ENCODE measurements around the gene ASCC1. TPM values are rescaled to one million over a fixed set of nuclear protein-coding genes. Genes with fewer than 3 reads are reported as not detected.

Gene ASCC1
- polyA plus RNA-seq, 4 donors, result 40.8 to 49.2 (median 47.8) TPM

DNA sequence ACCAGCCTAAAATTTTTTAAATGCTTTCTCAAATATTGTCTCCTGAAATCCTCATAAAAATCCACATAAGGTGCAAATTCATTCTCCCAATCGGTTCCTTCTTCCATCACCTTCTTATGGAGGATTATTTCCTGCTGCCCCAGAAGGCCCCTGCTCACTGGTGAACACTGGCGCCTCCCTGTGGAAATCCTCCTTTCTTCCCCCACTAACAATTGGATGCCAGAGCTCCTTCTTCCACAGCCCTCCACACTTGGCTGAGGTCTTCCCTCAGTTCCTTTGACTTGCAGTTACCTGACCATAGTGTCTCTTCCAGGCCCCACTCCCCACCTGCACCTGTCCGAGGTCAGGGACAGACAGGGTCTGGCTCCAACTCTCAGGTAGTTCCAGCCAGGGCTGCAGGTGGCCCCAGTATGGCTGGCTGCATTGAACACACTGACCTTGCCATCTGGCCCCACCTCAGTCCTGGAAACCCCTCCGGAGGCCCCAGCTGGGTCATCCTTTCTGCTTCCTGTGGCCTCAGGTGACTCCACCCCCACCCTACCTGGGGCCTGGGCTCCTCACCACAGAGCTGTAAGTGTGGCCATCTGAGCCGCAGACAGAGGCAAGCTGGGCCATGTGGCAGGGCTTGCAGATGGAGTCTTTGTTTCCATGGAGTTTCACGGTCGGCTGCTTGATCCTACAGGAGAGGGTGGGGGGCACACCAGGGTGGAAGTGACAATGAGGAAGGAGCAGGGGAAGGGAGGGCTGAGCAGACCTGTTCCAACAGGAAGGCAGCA, 146.1 kb downstream of the ASCC1 start:
- no peak for DNase-seq (ENCODE audit: low read depth in 4 of 4, low spot score in 3 of 4)

DNA sequence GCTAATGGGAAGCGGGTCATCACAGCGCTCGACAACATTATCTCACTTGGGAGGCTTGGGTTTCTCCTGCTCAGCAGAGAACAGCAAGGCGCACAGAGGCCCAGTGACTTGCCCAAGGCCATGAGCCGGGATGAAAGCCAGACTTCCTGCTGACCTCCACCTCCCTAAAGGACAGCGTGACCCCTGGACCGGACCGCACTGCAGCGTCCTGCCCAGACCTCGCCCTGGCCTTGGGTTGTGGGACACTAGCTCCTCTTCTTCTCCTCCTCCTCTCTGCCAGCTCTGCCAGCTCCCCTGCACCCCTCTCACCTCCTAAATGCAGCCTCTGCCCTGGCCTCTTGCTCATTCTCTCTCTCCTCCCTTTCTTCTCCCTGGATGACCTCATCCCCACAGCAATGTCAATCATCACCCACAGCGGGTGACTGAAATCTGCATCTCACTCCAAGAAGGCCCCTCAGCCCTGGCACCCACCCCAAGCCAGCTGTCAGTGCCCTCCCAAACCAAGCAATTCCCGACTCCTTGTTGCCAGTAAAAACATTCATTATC, 147.1 kb downstream of the ASCC1 start:
- no peak for DNase-seq (ENCODE audit: low read depth in 4 of 4, low spot score in 3 of 4)

DNA sequence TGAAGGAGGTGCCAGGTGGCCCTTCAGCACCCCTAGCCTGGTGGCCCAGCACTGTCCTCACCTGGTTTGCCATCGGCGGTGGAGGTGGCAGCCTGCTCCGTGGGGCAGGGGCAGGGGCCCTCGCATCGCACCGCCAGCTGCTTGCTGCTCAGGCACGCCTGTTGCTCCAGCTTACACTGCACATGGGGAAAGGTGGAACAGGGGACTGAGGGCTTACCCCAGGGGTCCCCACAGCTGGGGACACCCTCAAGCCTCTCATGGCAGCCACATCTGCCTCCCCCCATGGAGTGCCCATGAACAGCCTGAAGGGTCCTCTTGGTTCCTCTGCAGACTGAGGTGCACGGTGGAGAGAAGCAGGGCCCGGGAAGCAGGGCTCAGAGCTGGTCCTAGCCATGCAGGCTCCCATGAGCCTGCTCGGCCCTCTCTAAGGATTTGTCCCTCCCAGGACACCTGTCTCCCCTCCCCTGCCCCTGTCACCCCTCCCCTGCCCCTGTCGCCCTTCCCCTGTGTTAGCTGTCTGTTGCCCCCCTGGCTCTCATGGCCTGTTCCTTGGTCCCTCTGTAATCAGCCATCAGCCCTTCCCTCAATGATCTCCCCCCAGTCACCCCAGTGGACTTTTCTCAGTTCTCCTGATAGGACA, 147.8 kb downstream of the ASCC1 start:
- DNase-seq (ENCODE audit: low read depth in 4 of 4, low spot score in 3 of 4), result no peak

DNA sequence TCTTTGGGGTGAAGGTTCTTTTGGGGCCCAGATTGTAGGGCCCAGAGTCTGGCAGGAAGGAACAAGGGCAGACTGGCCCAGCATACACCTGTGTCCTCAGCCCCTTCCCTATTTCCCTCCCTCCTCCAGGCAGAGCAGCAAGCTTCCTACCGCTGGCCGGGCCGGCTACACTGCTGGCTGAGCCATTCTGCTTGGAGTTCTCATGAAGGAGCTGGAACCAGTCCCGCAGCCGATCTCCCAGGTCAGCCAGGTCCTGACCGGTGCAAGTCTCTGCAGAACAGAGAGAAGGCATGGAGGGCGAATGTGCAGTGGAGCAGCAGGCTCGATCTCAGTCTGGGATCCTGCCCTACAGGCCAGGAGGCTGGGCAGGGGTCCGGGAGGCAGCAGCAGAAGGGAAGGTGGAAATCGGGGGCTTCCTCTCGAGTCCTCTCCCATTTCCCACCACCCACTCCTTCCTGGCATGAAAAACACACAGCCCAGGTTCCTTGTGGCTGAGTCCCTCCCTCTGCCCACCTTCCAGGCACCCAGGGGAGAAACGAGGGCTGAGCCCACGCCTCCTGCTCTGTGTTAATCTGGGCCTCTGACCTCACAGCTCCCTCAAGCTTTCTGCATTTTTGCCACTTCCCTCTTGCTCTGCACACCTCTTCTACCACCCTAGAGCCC, 148.5 kb downstream of the ASCC1 start:
- DNase-seq (ENCODE audit: low read depth in 4 of 4, low spot score in 3 of 4), result no peak

DNA sequence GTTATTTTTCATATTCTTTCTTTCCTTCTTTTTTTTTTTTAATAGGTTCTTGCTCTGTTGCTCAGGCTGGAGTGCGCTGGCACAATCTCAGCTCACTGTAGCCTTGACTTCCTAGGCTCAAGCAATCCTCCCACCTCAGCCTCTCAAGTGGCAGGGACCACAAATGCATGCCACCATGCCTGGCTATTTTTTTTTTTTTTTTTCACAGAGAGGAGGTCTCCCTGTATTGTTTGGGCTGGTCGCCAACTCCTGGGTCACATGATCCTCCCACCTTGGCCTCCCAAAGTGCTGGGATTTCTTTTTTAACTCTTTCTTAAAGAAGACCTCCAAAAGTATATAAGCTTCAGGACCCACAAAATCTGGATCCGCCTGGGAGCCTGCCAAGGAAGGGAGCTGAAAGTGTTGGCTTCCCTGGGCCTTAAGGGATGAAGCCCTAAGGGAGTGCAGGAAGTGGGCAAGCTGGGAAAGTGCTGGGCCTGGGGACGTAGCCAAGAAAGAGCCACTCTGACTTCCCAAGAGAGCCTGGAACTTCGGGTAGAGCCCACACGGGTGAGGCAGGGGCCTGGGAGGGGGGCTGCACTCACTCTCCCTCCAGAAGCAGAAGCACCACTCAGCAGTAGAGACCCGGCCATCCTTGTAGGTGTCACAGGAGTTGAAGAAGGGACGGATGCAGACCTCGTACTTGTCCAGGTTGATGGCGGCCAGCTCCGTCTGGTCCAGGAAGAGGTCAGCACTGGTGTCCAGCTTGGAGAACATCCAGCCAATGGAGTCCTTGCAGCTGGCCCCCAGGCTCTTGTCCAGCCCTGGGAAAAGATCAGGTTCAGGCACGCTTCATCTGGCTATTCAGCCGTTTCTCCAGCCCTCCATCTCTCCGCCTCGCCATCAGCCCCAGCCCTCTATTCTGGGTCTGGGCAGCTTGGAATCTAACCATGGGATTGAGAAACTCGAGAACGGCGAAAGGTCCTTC, 149.5 kb downstream of the ASCC1 start:
- DNase-seq (ENCODE audit: low read depth in 4 of 4, low spot score in 3 of 4), result no peak

DNA sequence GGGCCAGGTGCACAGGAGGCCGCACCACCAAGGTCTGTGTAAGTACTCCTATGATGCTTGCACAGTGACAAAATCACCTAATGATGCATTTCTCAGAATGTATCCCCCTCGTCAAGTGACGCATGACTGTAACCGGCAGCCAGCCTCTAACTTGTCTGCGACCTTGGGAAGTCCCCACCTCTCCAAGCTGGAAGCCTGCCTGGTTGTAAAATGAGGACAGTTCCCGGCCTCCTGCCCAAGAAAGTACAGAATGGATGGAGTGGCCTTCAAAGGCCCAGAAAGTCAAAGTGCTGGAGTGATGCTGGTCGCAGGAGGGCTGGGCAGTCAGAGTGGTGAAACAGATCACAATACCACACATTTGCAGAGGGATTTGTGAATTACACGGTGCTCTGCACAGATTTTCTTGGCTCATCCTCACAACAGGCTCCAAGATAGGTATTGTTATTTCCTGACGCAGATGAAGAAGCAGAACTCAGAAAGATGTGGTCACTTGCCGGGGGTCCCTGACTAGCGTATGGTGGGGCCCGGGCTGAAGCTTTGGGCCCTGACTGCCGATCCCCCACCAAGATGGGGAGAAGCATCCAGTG, 150.5 kb downstream of the ASCC1 start:
- no peak for DNase-seq (ENCODE audit: low read depth in 4 of 4, low spot score in 3 of 4)

DNA sequence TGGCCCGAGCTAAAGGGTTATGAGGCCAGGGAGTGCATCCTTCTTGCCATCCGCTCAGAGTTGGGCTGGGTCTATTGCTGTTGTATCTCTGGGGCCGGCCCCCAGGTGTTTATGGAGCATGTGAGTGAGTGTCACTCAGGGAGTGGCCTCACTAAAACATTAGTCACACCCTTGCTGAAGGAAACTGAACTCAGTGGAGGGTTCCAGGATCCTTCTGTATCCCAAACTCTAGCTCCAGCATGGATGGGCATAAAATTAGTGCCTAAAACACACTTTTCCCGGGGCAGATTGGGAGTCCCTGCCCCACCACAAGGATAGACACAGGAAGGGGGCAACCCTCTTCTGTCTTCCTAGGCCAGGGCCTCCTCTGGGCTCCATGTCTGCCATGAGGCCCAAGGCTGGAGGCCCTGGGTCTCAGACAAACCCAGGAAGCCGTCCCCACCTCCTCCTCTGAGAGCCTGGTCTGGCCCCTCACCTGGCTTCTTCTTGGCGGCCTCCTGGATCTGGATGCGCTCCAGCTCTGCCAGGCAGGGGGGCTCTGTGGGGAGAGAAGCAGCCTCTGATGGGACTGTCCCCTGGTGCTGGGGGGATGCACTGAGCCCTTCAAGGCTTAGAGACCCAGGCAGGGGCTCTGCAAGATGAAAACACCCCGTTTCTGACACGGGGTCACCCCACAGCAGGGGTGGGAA, 152.2 kb downstream of the ASCC1 start:
- DNase-seq (ENCODE audit: low read depth in 4 of 4, low spot score in 3 of 4), result no peak

DNA sequence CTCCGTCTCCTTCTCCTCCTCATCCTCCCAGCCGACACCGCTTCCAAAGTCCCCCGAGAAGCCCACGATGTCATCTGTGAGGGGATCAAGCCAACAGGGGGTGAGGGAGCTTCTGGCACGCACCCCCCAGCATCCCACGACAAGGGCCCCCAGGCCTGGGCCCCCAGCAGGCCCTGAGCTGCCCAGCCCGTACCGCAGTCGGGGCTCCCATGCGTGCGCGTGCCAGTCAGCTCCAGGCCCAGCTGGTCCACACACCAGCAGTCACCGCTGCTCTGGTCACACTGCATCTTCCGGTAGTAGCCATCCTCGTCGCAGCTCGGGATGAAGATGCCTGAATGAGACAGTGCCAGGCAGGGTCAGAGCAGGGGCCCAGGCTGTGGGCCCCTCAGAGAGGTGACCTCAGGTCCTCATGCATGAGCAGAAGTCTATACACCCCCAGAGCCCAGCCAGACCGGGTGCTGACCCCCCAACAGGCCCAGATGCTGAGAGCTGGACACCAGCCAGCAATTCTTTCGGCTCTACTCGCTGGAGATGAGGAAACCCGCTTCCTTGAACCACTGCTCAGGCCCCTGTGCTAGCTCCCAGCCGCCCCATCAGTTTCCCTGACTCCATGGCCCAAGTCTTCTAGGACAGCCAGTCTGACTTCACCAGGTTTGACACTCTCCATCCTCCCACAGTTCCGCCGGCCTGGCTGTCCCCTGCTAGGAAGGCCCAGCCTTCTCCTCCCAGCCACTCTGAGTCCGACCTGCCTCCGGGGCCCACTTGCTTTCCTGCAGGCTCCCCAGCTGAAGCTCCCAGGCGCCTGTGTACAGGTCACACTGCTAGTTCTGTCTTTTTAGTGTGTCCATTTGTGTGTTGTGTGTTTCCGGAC, 153.0 kb downstream of the ASCC1 start:
- DNase-seq (ENCODE audit: low read depth in 4 of 4, low spot score in 3 of 4), result no peak

DNA sequence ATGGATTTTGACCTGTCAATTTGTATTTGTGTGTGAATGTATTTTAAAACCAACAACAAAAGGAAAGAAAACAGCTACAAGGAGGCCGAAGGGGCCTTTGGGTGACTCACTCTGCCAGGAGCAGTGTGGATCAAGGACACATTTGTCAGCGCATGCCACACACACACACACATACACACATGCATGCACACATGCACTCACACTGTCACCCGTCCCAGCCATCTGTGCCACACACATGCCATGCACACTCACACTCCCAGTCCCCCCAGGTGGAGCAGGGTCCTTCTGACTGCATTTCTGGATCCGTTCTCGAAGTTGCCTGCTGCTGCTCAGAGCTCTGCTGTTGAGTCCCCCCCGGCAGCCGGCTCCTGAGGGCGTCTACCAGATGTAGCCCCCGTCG, 153.7 kb downstream of the ASCC1 start:
- no peak for DNase-seq (ENCODE audit: low read depth in 4 of 4, low spot score in 3 of 4)

DNA sequence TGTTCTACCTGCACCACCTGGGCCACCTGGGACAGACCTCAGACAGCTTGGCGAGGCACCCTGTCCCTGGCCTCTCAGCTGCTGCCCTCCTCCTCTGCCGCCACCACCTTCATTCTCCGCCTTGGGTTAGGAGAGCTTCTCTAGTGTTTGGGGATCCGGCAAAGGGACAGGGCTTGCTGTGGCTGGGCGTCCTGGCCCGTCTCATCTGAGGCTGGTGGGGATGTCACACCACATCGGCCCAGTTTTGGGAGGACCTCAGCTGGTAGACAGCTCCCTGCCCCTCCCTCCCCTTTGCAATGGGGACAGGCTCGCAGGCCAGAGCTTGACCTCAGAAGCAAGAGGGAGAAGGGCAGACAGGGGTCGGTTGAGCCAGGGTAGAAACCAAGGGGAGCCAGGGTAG, 154.1 kb downstream of the ASCC1 start:
- no peak for DNase-seq (ENCODE audit: low read depth in 4 of 4, low spot score in 3 of 4)

DNA sequence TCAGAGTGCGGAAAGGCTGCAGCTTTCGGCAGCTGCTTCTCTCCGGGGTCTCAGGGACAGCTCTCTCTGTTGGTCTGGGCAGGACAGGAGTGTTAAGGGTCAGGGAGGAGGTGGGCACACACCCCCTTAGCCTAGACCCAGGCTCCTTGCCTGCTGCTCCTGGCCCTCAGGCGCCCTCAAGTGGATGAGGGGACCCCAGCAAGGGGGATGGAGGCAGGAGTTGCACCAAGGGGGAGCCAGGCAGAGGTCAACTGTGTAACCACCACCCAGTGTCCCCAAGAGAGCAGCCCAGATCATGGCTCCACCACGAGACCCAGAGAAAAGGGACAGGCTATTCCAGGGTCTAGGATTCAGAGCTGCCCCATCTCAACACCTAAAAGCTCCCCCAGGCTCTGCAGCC, 154.6 kb downstream of the ASCC1 start:
- DNase-seq (ENCODE audit: low read depth in 4 of 4, low spot score in 3 of 4), result no peak

DNA sequence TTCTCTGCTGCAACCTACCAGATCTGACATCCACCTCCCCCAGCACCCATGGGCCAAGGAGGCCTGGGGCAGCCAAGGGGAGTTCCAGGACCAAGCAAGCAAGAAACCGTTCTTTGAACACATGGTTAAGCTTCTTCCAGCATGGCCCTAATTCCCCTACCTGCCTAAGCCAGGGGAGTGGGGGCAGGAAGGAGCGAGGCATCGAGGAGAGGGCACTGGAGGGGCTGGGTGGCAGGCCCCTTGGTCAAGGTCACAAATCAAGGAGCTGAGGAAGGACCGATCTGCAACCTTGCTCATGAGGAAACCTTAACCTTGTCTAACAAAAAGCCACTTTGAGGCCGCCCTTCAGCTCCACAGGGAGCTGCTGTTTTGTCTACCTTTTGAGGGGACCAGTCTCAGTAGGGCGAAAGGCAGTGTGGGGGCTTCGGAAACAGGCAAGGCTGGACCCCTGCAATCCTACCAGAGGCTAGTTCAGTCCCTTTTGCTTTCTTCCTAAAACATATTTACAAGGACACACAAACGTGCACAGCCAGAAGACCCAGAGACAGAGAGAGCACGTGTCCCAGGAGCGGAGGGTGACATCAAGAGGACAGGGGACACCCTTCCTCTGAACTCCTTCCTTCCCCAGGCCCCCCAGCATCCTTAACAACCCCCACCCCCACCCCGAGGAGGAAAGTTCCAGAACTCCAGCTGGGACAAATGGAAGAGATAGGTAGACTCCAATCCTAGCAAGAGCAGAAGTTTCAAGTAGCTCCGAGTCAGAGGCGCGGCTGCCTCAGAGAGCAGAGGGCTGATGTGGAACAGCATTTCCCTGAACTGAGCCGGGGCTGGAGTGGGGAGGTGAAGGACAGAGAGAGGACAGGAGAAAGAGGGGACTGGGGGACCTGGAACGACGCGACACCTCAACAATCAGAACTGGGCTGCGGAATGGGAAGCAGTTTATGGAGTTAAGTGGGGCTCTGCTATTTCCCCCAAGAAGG, 155.9 kb downstream of the ASCC1 start:
- DNase-seq (ENCODE audit: low read depth in 4 of 4, low spot score in 3 of 4), result no peak

DNA sequence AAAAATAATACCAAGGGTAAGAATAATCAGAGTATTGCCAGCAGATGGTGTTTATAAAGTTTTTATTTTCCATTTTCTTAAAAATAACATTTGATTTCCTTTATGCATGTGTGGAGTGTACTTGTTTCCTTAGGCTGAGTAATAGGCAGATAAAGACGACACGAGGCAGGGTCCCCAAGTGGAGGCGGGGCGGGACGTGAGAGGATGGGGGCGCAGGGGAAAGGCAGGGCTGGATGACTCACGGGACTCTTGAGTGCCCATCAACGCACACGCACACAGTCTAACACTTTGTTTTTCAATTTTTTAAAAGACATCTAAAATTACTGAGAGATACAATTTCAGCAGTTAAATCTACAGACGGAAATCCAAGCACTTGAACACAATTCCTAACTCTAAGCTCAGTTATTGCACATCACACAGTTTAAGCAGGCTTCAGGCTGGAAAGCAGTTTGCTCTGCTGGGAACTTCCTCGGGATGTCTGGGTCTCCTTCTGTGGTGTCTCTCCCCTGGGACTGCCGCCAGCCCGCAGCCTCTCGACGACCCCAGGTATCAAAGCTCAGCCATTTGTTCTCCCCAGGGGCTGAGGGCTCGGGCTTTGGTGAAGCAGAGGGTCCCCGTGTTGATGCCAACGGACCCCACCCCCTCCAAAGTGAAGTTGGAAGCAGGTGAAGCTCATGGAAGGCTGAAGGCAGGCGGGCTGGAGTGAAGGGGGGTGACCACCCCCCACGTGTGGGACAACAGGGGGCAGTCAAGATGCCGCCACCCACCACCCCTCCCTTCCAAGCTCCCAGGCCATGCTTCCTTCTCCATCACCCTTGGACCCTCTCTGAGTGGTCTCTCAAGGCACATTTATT, 156.9 kb downstream of the ASCC1 start:
- DNase-seq (ENCODE audit: low read depth in 4 of 4, low spot score in 3 of 4), result no peak

DNA sequence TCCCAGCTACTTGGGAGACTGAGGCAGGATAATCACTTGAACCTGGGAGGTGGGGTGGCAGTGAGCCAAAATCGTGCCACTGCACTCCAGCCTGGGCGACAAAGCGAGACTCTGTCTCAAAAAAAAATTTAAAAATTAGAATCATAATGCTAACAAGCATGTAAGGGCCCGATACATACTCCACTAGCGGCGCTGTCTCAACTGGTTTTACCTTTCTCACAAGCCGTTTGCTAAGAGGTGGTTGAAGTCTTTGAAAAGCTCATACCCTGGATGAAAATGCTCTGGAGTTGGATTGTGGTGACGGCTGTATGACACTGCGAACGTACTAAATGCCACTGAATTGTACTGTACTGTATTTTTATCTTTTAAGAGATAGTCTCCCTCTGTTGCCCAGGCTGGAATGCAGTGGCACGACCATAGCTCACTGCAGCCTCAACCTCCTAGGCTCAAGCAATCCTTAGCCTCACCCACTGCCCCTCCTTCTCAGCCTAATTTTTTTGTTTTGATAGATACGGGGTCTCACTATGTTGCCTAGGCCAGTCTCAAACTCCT, 157.7 kb downstream of the ASCC1 start:
- no peak for DNase-seq (ENCODE audit: low read depth in 4 of 4, low spot score in 3 of 4)

DNA sequence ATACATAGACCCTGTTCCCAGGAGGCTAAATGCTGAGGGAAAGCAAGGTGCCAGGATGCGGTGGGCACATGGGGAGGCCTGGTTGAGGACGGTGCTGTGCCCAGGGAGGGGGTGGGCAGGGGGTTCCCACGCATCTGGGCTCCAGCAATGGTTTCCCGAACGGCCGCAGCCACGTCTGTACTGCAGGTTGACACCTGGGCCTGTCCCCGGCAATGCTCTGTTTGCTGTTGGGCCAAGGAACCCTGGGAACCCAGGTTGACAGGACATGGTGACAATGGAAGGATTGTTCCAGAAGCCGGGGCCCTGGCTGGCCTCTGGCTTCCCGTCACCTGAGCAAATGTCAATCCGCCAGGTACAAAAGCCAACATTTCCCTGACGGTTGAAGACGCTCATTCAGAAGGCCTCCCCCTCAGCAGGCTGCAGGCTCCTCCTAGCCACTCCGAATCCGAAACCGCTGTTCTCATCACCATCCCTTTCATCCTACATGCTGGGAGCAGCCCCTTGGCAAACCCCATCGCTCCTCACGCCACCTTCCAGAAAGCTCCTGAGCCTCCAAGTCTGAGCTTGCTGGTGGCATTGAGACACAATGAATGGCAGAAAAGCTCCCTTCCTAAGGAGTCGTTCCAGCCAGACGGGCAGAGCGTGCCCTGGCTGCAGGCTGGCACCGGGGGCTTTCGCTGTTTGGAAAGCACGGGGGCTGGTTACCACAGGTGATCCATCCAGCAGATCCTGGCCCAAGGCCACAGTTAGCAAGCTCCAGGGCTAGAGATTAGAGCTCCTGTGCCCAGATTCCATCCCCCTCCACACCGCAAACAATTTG, 158.9 kb downstream of the ASCC1 start:
- DNase-seq (ENCODE audit: low read depth in 4 of 4, low spot score in 3 of 4), result no peak

Data from right renal pelvis (tissue), 4 donors.